Activated CD4-positive, alpha-beta T cell treated with anti-CD3 and anti-CD28 coated beads for 4 hours (primary cell): ENCODE results near the gene TAF1B.
"Not testable (repeated sequence)": the region's sequence is repeated elsewhere in the genome, so short reads cannot be mapped to it uniquely, and the experiment has no call there.

Experiments
- DNase-seq, 2 donors: peaks; one replicate each; pipeline ENCODE4 v3.0.0-alpha.2; 2020

Gene TAF1B

GRCh38 chr2:9832586-9832985 lies 10.7 kb upstream of the TAF1B start:
- DNase-seq, result no peak

GRCh38 chr2:9835068-9835467 lies 8.2 kb upstream of the TAF1B start:
- DNase-seq, result not testable (repeated sequence)

- DNase-seq, result no peak
Measured at GRCh38 chr2:9836074-9836473, 7.2 kb upstream of the TAF1B start.

GRCh38 chr2:9836517-9836916 lies 6.8 kb upstream of the TAF1B start:
- DNase-seq, result no peak

- no peak for DNase-seq
Measured at GRCh38 chr2:9837451-9837850, 5.8 kb upstream of the TAF1B start.

GRCh38 chr2:9838391-9838790 lies 4.9 kb upstream of the TAF1B start:
- DNase-seq, result no peak

GRCh38 chr2:9842487-9843228 lies 616 bp upstream of the TAF1B start:
- no peak for DNase-seq

- DNase-seq, result no peak
Measured at GRCh38 chr2:9844036-9844483, 786 bp downstream of the TAF1B start.

- no peak for DNase-seq
Measured at GRCh38 chr2:9844576-9844975, 1.3 kb downstream of the TAF1B start.

- DNase-seq, result no peak
Measured at GRCh38 chr2:9846554-9846953, 3.3 kb downstream of the TAF1B start.

GRCh38 chr2:9847140-9847539 lies 3.9 kb downstream of the TAF1B start:
- no peak for DNase-seq

GRCh38 chr2:9852881-9853280 lies 9.6 kb downstream of the TAF1B start:
- DNase-seq, result no peak

GRCh38 chr2:9857814-9858729 lies 14.8 kb downstream of the TAF1B start:
- no peak for DNase-seq

GRCh38 chr2:9858730-9859068 lies 15.4 kb downstream of the TAF1B start:
- DNase-seq, result no peak

- not testable (repeated sequence) for DNase-seq
Measured at GRCh38 chr2:9860922-9861580, 17.8 kb downstream of the TAF1B start.

GRCh38 chr2:9867881-9868280 lies 24.6 kb downstream of the TAF1B start:
- DNase-seq, result no peak

GRCh38 chr2:9873337-9873736 lies 30.1 kb downstream of the TAF1B start:
- no peak for DNase-seq

- DNase-seq, result no peak
Measured at GRCh38 chr2:9877026-9877425, 33.8 kb downstream of the TAF1B start.

- no peak for DNase-seq
Measured at GRCh38 chr2:9877726-9878125, 34.5 kb downstream of the TAF1B start.

- no peak for DNase-seq
Measured at GRCh38 chr2:9879455-9880194, 36.4 kb downstream of the TAF1B start.

GRCh38 chr2:9883897-9884296 lies 40.6 kb downstream of the TAF1B start:
- DNase-seq, result no peak

GRCh38 chr2:9884436-9884835 lies 41.2 kb downstream of the TAF1B start:
- no peak for DNase-seq
